SK-N-SH treated with all-trans-retinoic acid at 6 μM for 48 hours (cell line): Measurements from ENCODE around the gene TRIM10.

Experiments used
- ATAC-seq: fragments of 200-7000 bp; cut with Tn5 transposase; 3 replicates; pipeline ENCODE4 v1.9.1; 2020; ENCODE audit warnings: mild to moderate bottlenecking, moderate library complexity
- ARNTL ChIP-seq: fragments of 450-650 bp; formaldehyde crosslinking; IDR thresholded peaks from 2 replicates; pipeline ENCODE4 v1.5.0; 2020; ENCODE audit warnings: low read depth, mild to moderate bottlenecking, moderate library complexity, borderline replicate concordance
- BACH2 ChIP-seq: fragments of 250-450 bp; sonication (Bioruptor Pico); IDR thresholded peaks from 2 replicates; pipeline ENCODE4 v1.9.0; 2021; ENCODE audit warnings: mild to moderate bottlenecking, borderline replicate concordance
- CREB5 ChIP-seq: fragments of 250-450 bp; sonication (Bioruptor Pico); IDR thresholded peaks from 2 replicates; pipeline ENCODE4 v1.5.1; 2020; ENCODE audit warnings: low read depth, mild to moderate bottlenecking, moderate library complexity
- CSDC2 ChIP-seq: fragments of 250-450 bp; sonication (Bioruptor Pico); IDR thresholded peaks from 2 replicates; pipeline ENCODE4 v1.5.0; 2020; ENCODE audit warnings: mild to moderate bottlenecking, moderate library complexity
- CSRNP3 ChIP-seq: fragments of 250-450 bp; sonication (Bioruptor Pico); IDR thresholded peaks from 2 replicates; pipeline ENCODE4 v1.5.1; 2021; ENCODE audit warnings: mild to moderate bottlenecking, moderate library complexity
- ESRRG ChIP-seq: fragments of 250-450 bp; sonication (Bioruptor Pico); IDR thresholded peaks from 2 replicates; pipeline ENCODE4 v1.6.1; 2021; ENCODE audit warnings: mild to moderate bottlenecking
- GLIS3 ChIP-seq: fragments of 250-450 bp; sonication (Bioruptor Pico); IDR thresholded peaks from 2 replicates; pipeline ENCODE4 v1.5.0; 2020; ENCODE audit warnings: mild to moderate bottlenecking, moderate library complexity
- ISL1 ChIP-seq: fragments of 250-450 bp; sonication (Bioruptor Pico); IDR thresholded peaks from 2 replicates; pipeline ENCODE4 v2.1.2; 2022; ENCODE audit warnings: mild to moderate bottlenecking, moderate library complexity
- OSR1 ChIP-seq: fragments of 250-450 bp; sonication (Bioruptor Pico); IDR thresholded peaks from 2 replicates; pipeline ENCODE4 v1.8.0; 2022; ENCODE audit warnings: moderate library complexity, mild to moderate bottlenecking, inconsistent platforms
- PATZ1 ChIP-seq: fragments of 250-450 bp; sonication (Bioruptor Pico); IDR thresholded peaks from 2 replicates; pipeline ENCODE4 v1.8.0; 2020; ENCODE audit warnings: mild to moderate bottlenecking, moderate library complexity, borderline replicate concordance
- POU6F1 ChIP-seq: fragments of 250-450 bp; sonication (Bioruptor Pico); IDR thresholded peaks from 2 replicates; pipeline ENCODE4 v1.8.0; 2021; ENCODE audit warnings: low read depth, mild to moderate bottlenecking, moderate library complexity, borderline replicate concordance
- PPARA ChIP-seq: fragments of 250-450 bp; sonication (Bioruptor Pico); IDR thresholded peaks from 2 replicates; pipeline ENCODE4 v1.5.0; 2020; ENCODE audit warnings: mild to moderate bottlenecking, borderline replicate concordance
- RARB ChIP-seq: fragments of 250-450 bp; sonication (Bioruptor Pico); IDR thresholded peaks from 2 replicates; pipeline ENCODE4 v1.8.0; 2021; ENCODE audit warnings: mild to moderate bottlenecking, moderate library complexity
- TSHZ2 ChIP-seq: fragments of 250-450 bp; sonication (Bioruptor Pico); IDR thresholded peaks from 2 replicates; pipeline ENCODE4 v1.5.0; 2020; ENCODE audit warnings: mild to moderate bottlenecking, moderate library complexity
- ZC3H10 ChIP-seq: fragments of 250-450 bp; sonication (Bioruptor Pico); IDR thresholded peaks from 2 replicates; pipeline ENCODE4 v1.5.1; 2021; ENCODE audit warnings: mild to moderate bottlenecking, moderate library complexity
- ZFP3 ChIP-seq: fragments of 250-450 bp; sonication (Bioruptor Pico); IDR thresholded peaks from 2 replicates; pipeline ENCODE4 v1.5.0; 2020; ENCODE audit warnings: mild to moderate bottlenecking, moderate library complexity
- ZFP30 ChIP-seq: fragments of 450-650 bp; formaldehyde crosslinking; IDR thresholded peaks from 2 replicates; pipeline ENCODE4 v1.5.0; 2022; ENCODE audit warnings: mild to moderate bottlenecking, moderate library complexity
- ZNF8 ChIP-seq: fragments of 450-650 bp; formaldehyde crosslinking; IDR thresholded peaks from 2 replicates; pipeline ENCODE4 v1.5.0; 2020; ENCODE audit warnings: mild to moderate bottlenecking, moderate library complexity

Gene TRIM10

GRCh38 chr6:30155520-30156261 lies 5.3 kb downstream of the TRIM10 start (continued):
- no peak for TF ChIP-seq TSHZ2 (CRISPR knock-in tag)
- TF ChIP-seq PATZ1: no peak
- no peak for TF ChIP-seq GLIS3
- no peak for TF ChIP-seq ARNTL
- TF ChIP-seq, all 23 proteins: peak for 0

- ATAC-seq: peak; percentile 80
- TF ChIP-seq ZNF8 (CRISPR knock-in tag) (no peak), RARB (CRISPR knock-in tag) (no peak)
- TF ChIP-seq, all 23 proteins: peak for 0
Measured at GRCh38 chr6:30154709-30155519, 6.1 kb downstream of the TRIM10 start.

- no peak for TF ChIP-seq PPARA (CRISPR knock-in tag)
- no peak for TF ChIP-seq ISL1 (CRISPR knock-in tag)
- no peak for TF ChIP-seq ZFP3
- TF ChIP-seq ARNTL: no peak
- TF ChIP-seq ESRRG (CRISPR knock-in tag): no peak
- TF ChIP-seq OSR1 (CRISPR knock-in tag): no peak
- no peak for TF ChIP-seq GLIS3
- no peak for TF ChIP-seq CREB5 (CRISPR knock-in tag)
- no peak for TF ChIP-seq BACH2
- no peak for TF ChIP-seq CSRNP3 (CRISPR knock-in tag)
- TF ChIP-seq ZC3H10 (CRISPR knock-in tag): no peak
- TF ChIP-seq CSDC2 (CRISPR knock-in tag): no peak
- no peak for TF ChIP-seq POU6F1 (CRISPR knock-in tag)
- TF ChIP-seq TSHZ2 (CRISPR knock-in tag): no peak
- TF ChIP-seq ZFP30 (CRISPR knock-in tag): no peak
- TF ChIP-seq ZNF8 (CRISPR knock-in tag): no peak
- ATAC-seq: no peak
Measured at GRCh38 chr6:30154061-30154460, 7.0 kb downstream of the TRIM10 start.
